NOMO-1 treated with dmso at 0.1 percent for 144 hours (cell line): ENCODE results near the gene LAMA2.
"Not testable (repeated sequence)": the region's sequence is repeated elsewhere in the genome, so short reads cannot be mapped to it uniquely, and the experiment has no call there.

Experiments used
- DNase-seq: peaks from one replicate; lab custom pipeline; 2025; ENCODE audit not compliant: unreplicated experiment; lab: John Stamatoyannopoulos, UW

LAMA2 gene

GRCh38 chr6:129059650-129060049 lies 176.7 kb downstream of the LAMA2 start:
- no peak for DNase-seq

GRCh38 chr6:129069006-129069405 lies 186.1 kb downstream of the LAMA2 start:
- DNase-seq, result no peak

- DNase-seq, result no peak
Observed at GRCh38 chr6:129073051-129073450, 190.1 kb downstream of the LAMA2 start.

GRCh38 chr6:129073691-129074395 lies 190.9 kb downstream of the LAMA2 start:
- DNase-seq, result no peak

- DNase-seq, result no peak
Observed at GRCh38 chr6:129084406-129084805, 201.5 kb downstream of the LAMA2 start.

- DNase-seq, result not testable (repeated sequence)
Observed at GRCh38 chr6:129088481-129088880, 205.5 kb downstream of the LAMA2 start.

GRCh38 chr6:129089357-129089756 lies 206.4 kb downstream of the LAMA2 start:
- DNase-seq, result no peak

- DNase-seq, result no peak
Observed at GRCh38 chr6:129094147-129094546, 211.2 kb downstream of the LAMA2 start.

- no peak for DNase-seq
Observed at GRCh38 chr6:129096651-129097290, 213.8 kb downstream of the LAMA2 start.

- no peak for DNase-seq
Observed at GRCh38 chr6:129098061-129098553, 215.2 kb downstream of the LAMA2 start.

- no peak for DNase-seq
Observed at GRCh38 chr6:129099696-129100095, 216.8 kb downstream of the LAMA2 start.

- no peak for DNase-seq
Observed at GRCh38 chr6:129100164-129100563, 217.2 kb downstream of the LAMA2 start.

GRCh38 chr6:129102741-129103140 lies 219.8 kb downstream of the LAMA2 start:
- DNase-seq, result no peak

GRCh38 chr6:129104131-129104530 lies 221.2 kb downstream of the LAMA2 start:
- no peak for DNase-seq

- DNase-seq, result no peak
Observed at GRCh38 chr6:129104560-129104959, 221.6 kb downstream of the LAMA2 start.

GRCh38 chr6:129105035-129105434 lies 222.1 kb downstream of the LAMA2 start:
- DNase-seq, result no peak

- DNase-seq, result no peak
Observed at GRCh38 chr6:129105793-129106192, 222.9 kb downstream of the LAMA2 start.

- DNase-seq, result no peak
Observed at GRCh38 chr6:129108337-129108736, 225.4 kb downstream of the LAMA2 start.

- DNase-seq, result no peak
Observed at GRCh38 chr6:129110690-129111343, 227.9 kb downstream of the LAMA2 start.

- DNase-seq, result no peak
Observed at GRCh38 chr6:129111346-129111745, 228.4 kb downstream of the LAMA2 start.

GRCh38 chr6:129111853-129112252 lies 228.9 kb downstream of the LAMA2 start:
- no peak for DNase-seq

GRCh38 chr6:129112591-129112990 lies 229.7 kb downstream of the LAMA2 start:
- DNase-seq, result no peak
